Astrocyte (in vitro differentiated cells and primary cell): ENCODE data around the gene AQP3. TPM values are rescaled to one million over a fixed set of nuclear protein-coding genes. Genes with fewer than 3 reads are reported as not detected.

ENCODE experiments used
- DNase-seq: peaks from one replicate; pipeline ENCODE4 v3.0.0-alpha.2; 2010; ENCODE audit warnings: low read depth
- FAIRE-seq: peaks from 2 replicates; lab custom pipeline; 2011; peaks lifted over from hg19 to GRCh38; lab: Jason Lieb, UNC
- H2AFZ ChIP-seq: 2 replicates; pipeline ENCODE4 v1.6.0; 2012; ENCODE audit warnings: low read depth, low read length, inconsistent platforms
- H3K27ac ChIP-seq: 2 replicates; pipeline ENCODE4 v1.5.1; 2011; ENCODE audit warnings: low read depth, low read length, inconsistent platforms
- H3K27me3 ChIP-seq: 2 replicates; pipeline ENCODE4 v1.6.0; 2011; ENCODE audit warnings: low read length, inconsistent platforms; ENCODE audit not compliant: insufficient read depth
- H3K36me3 ChIP-seq: 2 replicates; pipeline ENCODE4 v1.5.1; 2011; ENCODE audit warnings: low read length, inconsistent platforms; ENCODE audit not compliant: insufficient read depth
- H3K4me1 ChIP-seq: 2 replicates; pipeline ENCODE4 v1.5.1; 2011; ENCODE audit warnings: low read length, inconsistent platforms; ENCODE audit not compliant: insufficient read depth
- H3K4me2 ChIP-seq: 2 replicates; pipeline ENCODE4 v1.6.0; 2012; ENCODE audit warnings: low read length, inconsistent platforms
- H3K4me3 ChIP-seq: 2 replicates; pipeline ENCODE4 v1.5.1; 2011; ENCODE audit warnings: low read depth, mild to moderate bottlenecking, low read length, inconsistent platforms; ENCODE audit not compliant: insufficient read depth
- H3K79me2 ChIP-seq: 2 replicates; pipeline ENCODE4 v1.6.0; 2012; ENCODE audit warnings: mild to moderate bottlenecking, low read length, inconsistent platforms; ENCODE audit not compliant: insufficient read depth
- H3K9ac ChIP-seq: 2 replicates; pipeline ENCODE4 v1.6.0; 2012; ENCODE audit warnings: mild to moderate bottlenecking, low read length, inconsistent platforms
- H3K9me3 ChIP-seq: 2 replicates; pipeline ENCODE4 v1.5.1; 2012; ENCODE audit warnings: low read depth, mild to moderate bottlenecking, low read length, inconsistent platforms; ENCODE audit not compliant: insufficient read depth
- H4K20me1 ChIP-seq: 2 replicates; pipeline ENCODE4 v1.6.0; 2012; ENCODE audit warnings: low read length, inconsistent platforms; ENCODE audit not compliant: insufficient read depth
- H3K27ac Mint-ChIP-seq: one replicate; pipeline ENCODE4 v1.8.0; 2021; ENCODE audit warnings: mild to moderate bottlenecking, mixed read lengths; ENCODE audit not compliant: unreplicated experiment
- H3K27me3 Mint-ChIP-seq: one replicate; pipeline ENCODE4 v1.8.0; 2021; ENCODE audit warnings: low read depth, mixed read lengths; ENCODE audit not compliant: unreplicated experiment
- H3K36me3 Mint-ChIP-seq: one replicate; pipeline ENCODE4 v1.8.0; 2021; ENCODE audit warnings: low read depth, mixed read lengths; ENCODE audit not compliant: unreplicated experiment
- H3K4me1 Mint-ChIP-seq: one replicate; pipeline ENCODE4 v1.8.0; 2021; ENCODE audit warnings: low read depth, mixed read lengths; ENCODE audit not compliant: unreplicated experiment
- H3K4me3 Mint-ChIP-seq: one replicate; pipeline ENCODE4 v1.8.0; 2021; ENCODE audit warnings: mild to moderate bottlenecking, moderate library complexity, mixed read lengths; ENCODE audit not compliant: unreplicated experiment
- H3K9me3 Mint-ChIP-seq: one replicate; pipeline ENCODE4 v1.8.0; 2021; ENCODE audit warnings: mild to moderate bottlenecking, mixed read lengths; ENCODE audit not compliant: unreplicated experiment
- CTCF ChIP-seq: IDR thresholded peaks from 2 replicates; pipeline ENCODE4 v1.5.1; 2011; ENCODE audit warnings: low read depth, mild to moderate bottlenecking, inconsistent platforms, low read length, moderate library complexity; ENCODE audit not compliant: insufficient read depth
- EZH2 ChIP-seq: IDR thresholded peaks from 2 replicates; pipeline ENCODE4 v1.6.1; 2012; ENCODE audit warnings: mild to moderate bottlenecking, low read length, inconsistent platforms; ENCODE audit not compliant: insufficient read depth
- total RNA-seq: library from RNA; stranded (reverse); gene quantifications from 2 replicates; pipeline ENCODE4 v1.2.1, GENCODE V29; 2021

The AQP3 gene
- total RNA-seq, 1 donor from 2014 or later: 3.2 TPM

GRCh38 chr9:33442125-33442524, 5.3 kb downstream of the AQP3 start:
- Histone ChIP-seq H3K4me2 (no peak overlapping the region), H3K4me3 (no peak overlapping the region), H3K27me3 (peaks cover 3% of the 10 kb centered on the region), H3K36me3 (no peaks in the 10 kb centered on the region), H3K27ac (no peak overlapping the region), H3K79me2 (no peaks in the 10 kb centered on the region), H2AFZ (no peak overlapping the region), H3K4me1 (peaks cover 8% of the 10 kb centered on the region), H4K20me1 (no peaks in the 10 kb centered on the region), H3K9me3 (no peaks in the 10 kb centered on the region), H3K9ac (no peak overlapping the region)
- Mint-ChIP-seq H3K9me3 (peaks cover 4% of the 10 kb centered on the region), H3K4me3 (no peak overlapping the region), H3K36me3 (peaks cover 2% of the 10 kb centered on the region), H3K27ac (no peak overlapping the region), H3K4me1 (peaks cover 21% of the 10 kb centered on the region), H3K27me3 (peaks cover 44% of the 10 kb centered on the region)
- FAIRE-seq (no peak), DNase-seq (no peak)
- TF ChIP-seq CTCF (no peak), EZH2 (no peak)

GRCh38 chr9:33440609-33441008, 6.8 kb downstream of the AQP3 start:
- no peak overlapping the region for H3K4me2 ChIP-seq
- no peak overlapping the region for H2AFZ ChIP-seq
- Mint-ChIP-seq H3K36me3 (peaks cover 2% of the 10 kb centered on the region), H3K4me3 (no peak overlapping the region), H3K27ac (no peak overlapping the region), H3K27me3 (peaks cover 56% of the 10 kb centered on the region), H3K9me3 (peaks cover 4% of the 10 kb centered on the region), H3K4me1 (peaks cover 7% of the 10 kb centered on the region)
- H3K9ac ChIP-seq: no peak overlapping the region
- H3K36me3 ChIP-seq: no peaks in the 10 kb centered on the region
- FAIRE-seq (no peak), DNase-seq (no peak)
- no peak overlapping the region for H3K27ac ChIP-seq
- no peaks in the 10 kb centered on the region for H3K9me3 ChIP-seq
- H3K79me2 ChIP-seq: no peaks in the 10 kb centered on the region
- TF ChIP-seq CTCF (no peak), EZH2 (no peak)
- H4K20me1 ChIP-seq: no peaks in the 10 kb centered on the region
- no peak overlapping the region for H3K4me3 ChIP-seq
- H3K27me3 ChIP-seq: peaks cover 7% of the 10 kb centered on the region
- H3K4me1 ChIP-seq: no peaks in the 10 kb centered on the region

DNA sequence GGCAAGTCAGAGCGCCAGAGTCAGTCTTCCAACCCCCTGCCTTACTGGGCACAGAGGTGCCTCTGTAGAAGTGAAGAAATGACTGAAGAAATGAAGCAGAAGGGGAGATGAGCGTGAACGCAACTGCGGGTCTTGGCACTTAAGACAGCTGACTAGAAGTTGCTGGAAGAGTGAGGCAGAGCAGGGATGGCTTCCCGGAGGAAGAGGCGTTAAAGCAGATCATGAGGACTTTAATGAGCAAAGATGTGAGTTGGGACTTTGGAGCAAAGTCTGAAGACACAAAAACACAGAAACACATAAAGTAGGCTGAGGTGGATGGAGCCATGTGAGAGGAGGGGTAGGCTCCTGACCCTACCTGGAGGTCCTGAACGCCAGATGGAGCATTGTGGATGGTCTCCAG, 7.2 kb downstream of the AQP3 start:
- H3K36me3 ChIP-seq: no peaks in the 10 kb centered on the region
- H3K9me3 ChIP-seq: no peaks in the 10 kb centered on the region
- Mint-ChIP-seq H3K27me3 (peaks cover 58% of the 10 kb centered on the region), H3K4me3 (no peak overlapping the region), H3K4me1 (peaks cover 7% of the 10 kb centered on the region), H3K9me3 (peaks cover 4% of the 10 kb centered on the region), H3K36me3 (peaks cover 2% of the 10 kb centered on the region), H3K27ac (no peak overlapping the region)
- no peaks in the 10 kb centered on the region for H3K79me2 ChIP-seq
- H3K27ac ChIP-seq: no peak overlapping the region
- H3K4me3 ChIP-seq: no peak overlapping the region
- FAIRE-seq: no peak
- no peak overlapping the region for H2AFZ ChIP-seq
- no peak overlapping the region for H3K9ac ChIP-seq
- no peak for DNase-seq
- H3K27me3 ChIP-seq: peaks cover 7% of the 10 kb centered on the region
- TF ChIP-seq EZH2: no peak
- no peak for TF ChIP-seq CTCF
- no peak overlapping the region for H3K4me2 ChIP-seq
- H4K20me1 ChIP-seq: no peaks in the 10 kb centered on the region
- H3K4me1 ChIP-seq: no peaks in the 10 kb centered on the region
